ENCODE data around the gene XRCC2.

GRCh38 chr7:152617056-152617455 is 58.9 kb downstream of the XRCC2 start:
- TF ChIP-seq, protein P1, sequence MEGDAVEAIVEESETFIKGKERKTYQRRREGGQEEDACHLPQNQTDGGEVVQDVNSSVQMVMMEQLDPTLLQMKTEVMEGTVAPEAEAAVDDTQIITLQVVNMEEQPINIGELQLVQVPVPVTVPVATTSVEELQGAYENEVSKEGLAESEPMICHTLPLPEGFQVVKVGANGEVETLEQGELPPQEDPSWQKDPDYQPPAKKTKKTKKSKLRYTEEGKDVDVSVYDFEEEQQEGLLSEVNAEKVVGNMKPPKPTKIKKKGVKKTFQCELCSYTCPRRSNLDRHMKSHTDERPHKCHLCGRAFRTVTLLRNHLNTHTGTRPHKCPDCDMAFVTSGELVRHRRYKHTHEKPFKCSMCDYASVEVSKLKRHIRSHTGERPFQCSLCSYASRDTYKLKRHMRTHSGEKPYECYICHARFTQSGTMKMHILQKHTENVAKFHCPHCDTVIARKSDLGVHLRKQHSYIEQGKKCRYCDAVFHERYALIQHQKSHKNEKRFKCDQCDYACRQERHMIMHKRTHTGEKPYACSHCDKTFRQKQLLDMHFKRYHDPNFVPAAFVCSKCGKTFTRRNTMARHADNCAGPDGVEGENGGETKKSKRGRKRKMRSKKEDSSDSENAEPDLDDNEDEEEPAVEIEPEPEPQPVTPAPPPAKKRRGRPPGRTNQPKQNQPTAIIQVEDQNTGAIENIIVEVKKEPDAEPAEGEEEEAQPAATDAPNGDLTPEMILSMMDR (IDR thresholded peaks at IDR 0.05): no peak
- no peak for TF ChIP-seq POLR2A (IDR thresholded peaks at IDR 0.05)
